Ishikawa (cell line): ENCODE data around the gene LY6G5C.

Source experiments
- CEBPB ChIP-seq: IDR thresholded peaks from 2 replicates; pipeline ENCODE4 v1.6.1; 2012
- CREB1 ChIP-seq: IDR thresholded peaks from 2 replicates; pipeline ENCODE4 v1.6.1; 2012; ENCODE audit warnings: low read depth
- EGR1 ChIP-seq: IDR thresholded peaks from 2 replicates; pipeline ENCODE4 v1.6.1; 2012
- EP300 ChIP-seq: IDR thresholded peaks from 2 replicates; pipeline ENCODE4 v1.6.1; 2012; ENCODE audit warnings: borderline replicate concordance
- FOXM1 ChIP-seq: IDR thresholded peaks from 2 replicates; pipeline ENCODE4 v1.6.1; 2012; ENCODE audit warnings: low read depth, borderline replicate concordance
- MAX ChIP-seq: IDR thresholded peaks from 2 replicates; pipeline ENCODE4 v1.6.1; 2012
- NFIC ChIP-seq: IDR thresholded peaks from 2 replicates; pipeline ENCODE4 v1.6.1; 2012
- RAD21 ChIP-seq: IDR thresholded peaks from 2 replicates; pipeline ENCODE4 v1.6.1; 2012; ENCODE audit warnings: low read depth
- REST ChIP-seq: IDR thresholded peaks from 2 replicates; pipeline ENCODE4 v1.6.1; 2012; ENCODE audit warnings: low read depth, mild to moderate bottlenecking
- TAF1 ChIP-seq: IDR thresholded peaks from 2 replicates; pipeline ENCODE4 v1.6.1; 2012; ENCODE audit warnings: low read depth, mild to moderate bottlenecking
- TCF12 ChIP-seq: IDR thresholded peaks from 2 replicates; pipeline ENCODE4 v1.6.1; 2012; ENCODE audit warnings: low read depth
- TEAD4 ChIP-seq: IDR thresholded peaks from 2 replicates; pipeline ENCODE4 v1.6.1; 2012
- USF1 ChIP-seq: IDR thresholded peaks from 2 replicates; pipeline ENCODE4 v1.6.1; 2012
- YY1 ChIP-seq: IDR thresholded peaks from 2 replicates; pipeline ENCODE4 v1.6.1; 2012; ENCODE audit warnings: low read depth
- ZBTB7A ChIP-seq: IDR thresholded peaks from 2 replicates; pipeline ENCODE4 v1.6.1; 2012; ENCODE audit warnings: low read depth

The LY6G5C gene

GRCh38 chr6:31715022-31715958, 34.4 kb upstream of the LY6G5C start, which contains the start of gene LY6G6D:
TSS of gene LY6G6D (plus strand) at chr6:31715348. CDS start at chr6:31715356, 8 bp downstream.
- TF ChIP-seq EGR1 (no peak), TAF1 (no peak), RAD21 (no peak), USF1 (no peak)

- TF ChIP-seq TCF12 (no peak), CREB1 (no peak), USF1 (no peak), CEBPB (no peak), EP300 (no peak), MAX (no peak), FOXM1 (no peak), YY1 (no peak), REST (no peak), TAF1 (no peak), TEAD4 (no peak), ZBTB7A (no peak), EGR1 (no peak), RAD21 (no peak)
Observed at GRCh38 chr6:31713991-31714684, 33.3 kb upstream of the LY6G5C start.

- no peak for TF ChIP-seq EGR1
- no peak for TF ChIP-seq YY1
- no peak for TF ChIP-seq TCF12
- TF ChIP-seq EP300, result no peak
- no peak for TF ChIP-seq NFIC
- TF ChIP-seq TAF1, result no peak
- no peak for TF ChIP-seq ZBTB7A
- TF ChIP-seq CEBPB, result no peak
- no peak for TF ChIP-seq CREB1
- TF ChIP-seq FOXM1, result no peak
- TF ChIP-seq TEAD4, result no peak
- TF ChIP-seq MAX, result no peak
- TF ChIP-seq RAD21, result no peak
- TF ChIP-seq REST, result no peak
- TF ChIP-seq USF1, result no peak
Observed at GRCh38 chr6:31713465-31713864, 32.6 kb upstream of the LY6G5C start.

- TF ChIP-seq TCF12 (no peak), TEAD4 (no peak), YY1 (no peak), REST (no peak), EGR1 (no peak), USF1 (no peak), CREB1 (no peak), RAD21 (no peak), FOXM1 (no peak), CEBPB (no peak), NFIC (no peak), EP300 (no peak), MAX (no peak), ZBTB7A (no peak), TAF1 (no peak)
Observed at GRCh38 chr6:31712296-31712695, 31.4 kb upstream of the LY6G5C start.
